Nephron progenitor cell (in vitro differentiated cells): ENCODE measurements around the gene IQGAP2.

ENCODE experiments used
- DNase-seq: peaks from one replicate; pipeline ENCODE4 v3.0.0; 2021
- H3K27ac Mint-ChIP-seq: 2 replicates; pipeline ENCODE4 v1.8.0; 2021; ENCODE audit warnings: mild to moderate bottlenecking, moderate library complexity, mixed read lengths
- H3K27me3 Mint-ChIP-seq: 2 replicates; pipeline ENCODE4 v1.8.0; 2021; ENCODE audit warnings: mild to moderate bottlenecking, low read depth, mixed read lengths; ENCODE audit not compliant: poor library complexity
- H3K36me3 Mint-ChIP-seq: 2 replicates; pipeline ENCODE4 v1.8.0; 2021; ENCODE audit warnings: low read depth, mixed read lengths
- H3K4me1 Mint-ChIP-seq: 2 replicates; pipeline ENCODE4 v1.8.0; 2021; ENCODE audit warnings: mixed read lengths
- H3K4me3 Mint-ChIP-seq: 2 replicates; pipeline ENCODE4 v1.8.0; 2021; ENCODE audit warnings: mild to moderate bottlenecking, moderate library complexity, mixed read lengths
- H3K9me3 Mint-ChIP-seq: 2 replicates; pipeline ENCODE4 v1.8.0; 2021; ENCODE audit warnings: mild to moderate bottlenecking, moderate library complexity, mixed read lengths
- TF ChIP-seq, protein P1 (sequence below): fragments of 200-600 bp; sonication (generic); IDR thresholded peaks from 2 replicates; pipeline ENCODE4 v1.5.0; 2021; ENCODE audit warnings: antibody characterized with exemption

IQGAP2 gene

DNA sequence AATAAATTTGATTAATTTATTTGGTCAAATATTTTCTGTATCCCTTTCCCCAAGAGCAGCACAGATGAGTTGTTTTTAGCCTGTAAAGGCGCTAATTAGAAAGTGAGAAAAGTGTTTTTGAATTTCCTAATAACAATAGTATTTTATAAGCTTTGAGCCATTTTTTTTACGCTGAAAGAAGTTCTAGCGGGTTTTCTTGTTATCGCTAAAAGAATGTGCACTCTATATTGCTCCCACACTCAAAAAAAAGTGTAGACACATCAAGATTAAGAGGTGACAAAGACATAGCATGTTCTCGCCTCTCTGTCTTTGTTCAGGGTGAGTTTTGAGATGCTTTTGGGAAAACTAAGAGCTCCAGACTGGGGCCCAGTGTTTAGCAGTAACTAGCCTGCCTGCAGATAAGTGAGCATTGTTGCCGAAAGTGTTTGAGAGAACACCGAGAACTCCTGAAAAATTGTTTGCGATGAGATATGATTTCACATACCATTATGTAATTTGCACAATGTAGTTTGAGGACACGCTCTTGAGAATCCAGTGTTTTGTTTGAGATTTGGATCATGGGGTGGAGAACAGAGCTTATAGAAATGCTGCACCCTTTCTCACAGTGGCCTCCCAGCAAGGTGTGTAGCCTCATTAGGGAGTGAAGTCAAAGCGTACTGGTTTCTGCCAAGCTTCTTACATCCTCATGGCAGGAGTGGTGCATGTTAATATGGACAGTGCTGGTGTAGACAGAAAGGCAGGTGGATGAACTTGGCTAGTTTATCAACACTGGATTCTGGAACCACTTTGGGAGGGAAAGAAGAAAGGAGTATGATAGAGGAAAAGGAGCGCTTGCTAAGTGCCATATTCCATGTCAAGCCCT lies 314.4 kb downstream of the IQGAP2 start:
- DNase-seq: no peak
- TF ChIP-seq, protein P1, sequence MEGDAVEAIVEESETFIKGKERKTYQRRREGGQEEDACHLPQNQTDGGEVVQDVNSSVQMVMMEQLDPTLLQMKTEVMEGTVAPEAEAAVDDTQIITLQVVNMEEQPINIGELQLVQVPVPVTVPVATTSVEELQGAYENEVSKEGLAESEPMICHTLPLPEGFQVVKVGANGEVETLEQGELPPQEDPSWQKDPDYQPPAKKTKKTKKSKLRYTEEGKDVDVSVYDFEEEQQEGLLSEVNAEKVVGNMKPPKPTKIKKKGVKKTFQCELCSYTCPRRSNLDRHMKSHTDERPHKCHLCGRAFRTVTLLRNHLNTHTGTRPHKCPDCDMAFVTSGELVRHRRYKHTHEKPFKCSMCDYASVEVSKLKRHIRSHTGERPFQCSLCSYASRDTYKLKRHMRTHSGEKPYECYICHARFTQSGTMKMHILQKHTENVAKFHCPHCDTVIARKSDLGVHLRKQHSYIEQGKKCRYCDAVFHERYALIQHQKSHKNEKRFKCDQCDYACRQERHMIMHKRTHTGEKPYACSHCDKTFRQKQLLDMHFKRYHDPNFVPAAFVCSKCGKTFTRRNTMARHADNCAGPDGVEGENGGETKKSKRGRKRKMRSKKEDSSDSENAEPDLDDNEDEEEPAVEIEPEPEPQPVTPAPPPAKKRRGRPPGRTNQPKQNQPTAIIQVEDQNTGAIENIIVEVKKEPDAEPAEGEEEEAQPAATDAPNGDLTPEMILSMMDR: no peak
- peaks cover 24% of the 10 kb centered on the region for H3K4me1 Mint-ChIP-seq
- H3K9me3 Mint-ChIP-seq: peaks cover 4% of the 10 kb centered on the region
- H3K36me3 Mint-ChIP-seq: peaks cover 9% of the 10 kb centered on the region
- H3K4me3 Mint-ChIP-seq: peak overlapping the region; percentile 94
- peaks cover 40% of the 10 kb centered on the region for H3K27me3 Mint-ChIP-seq
- H3K27ac Mint-ChIP-seq: no peak overlapping the region

DNA sequence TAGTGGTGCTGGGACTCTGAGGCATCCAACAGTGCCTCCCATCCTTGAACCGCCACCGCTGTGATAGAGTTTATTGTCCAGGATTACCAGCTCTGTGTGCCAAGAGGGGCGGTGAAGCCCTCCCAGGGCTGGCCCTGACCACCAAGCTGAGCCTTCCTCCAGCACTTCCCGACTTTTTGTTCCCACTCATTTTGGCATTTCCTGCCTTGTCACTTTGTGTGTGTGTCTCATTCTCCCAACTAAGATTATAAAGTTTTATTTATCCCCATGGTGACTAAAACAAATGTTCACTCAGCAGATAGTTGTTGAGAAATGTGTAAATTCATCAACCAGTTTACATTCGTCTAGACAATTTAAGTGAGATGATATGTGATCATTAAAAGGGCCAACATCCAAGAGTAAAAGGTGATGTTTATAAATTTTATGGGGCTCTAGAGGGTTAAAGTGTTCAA lies 315.3 kb downstream of the IQGAP2 start:
- Mint-ChIP-seq H3K27me3 (peaks cover 31% of the 10 kb centered on the region), H3K36me3 (peaks cover 14% of the 10 kb centered on the region), H3K9me3 (peaks cover 4% of the 10 kb centered on the region), H3K4me1 (peaks cover 24% of the 10 kb centered on the region), H3K27ac (no peak overlapping the region), H3K4me3 (peak overlapping the region; percentile 60)
- TF ChIP-seq, protein P1: no peak
- DNase-seq: no peak

DNA sequence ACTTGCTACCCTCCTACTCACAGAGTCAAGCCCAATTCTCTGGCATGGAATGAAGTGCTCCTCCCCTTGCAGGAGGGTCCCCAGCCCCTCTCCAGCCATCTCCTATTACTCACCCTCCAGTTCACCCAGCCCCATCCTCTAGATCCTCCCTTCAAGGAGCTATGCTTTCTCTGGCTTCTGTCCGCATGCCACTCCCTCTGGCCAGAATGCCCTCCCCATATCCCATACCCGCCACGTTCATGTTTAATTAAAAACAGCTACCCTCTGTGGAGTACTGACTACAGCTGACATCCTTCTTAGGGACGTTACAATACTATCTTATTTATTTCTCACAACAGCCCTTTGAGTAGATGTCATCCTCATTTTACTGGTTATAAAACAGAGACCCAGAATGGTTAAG lies 315.8 kb downstream of the IQGAP2 start:
- Mint-ChIP-seq H3K27ac (no peak overlapping the region), H3K4me3 (no peak overlapping the region), H3K27me3 (peaks cover 27% of the 10 kb centered on the region), H3K9me3 (peaks cover 4% of the 10 kb centered on the region), H3K4me1 (peaks cover 24% of the 10 kb centered on the region), H3K36me3 (peaks cover 19% of the 10 kb centered on the region)
- TF ChIP-seq, protein P1: no peak
- DNase-seq: no peak

DNA sequence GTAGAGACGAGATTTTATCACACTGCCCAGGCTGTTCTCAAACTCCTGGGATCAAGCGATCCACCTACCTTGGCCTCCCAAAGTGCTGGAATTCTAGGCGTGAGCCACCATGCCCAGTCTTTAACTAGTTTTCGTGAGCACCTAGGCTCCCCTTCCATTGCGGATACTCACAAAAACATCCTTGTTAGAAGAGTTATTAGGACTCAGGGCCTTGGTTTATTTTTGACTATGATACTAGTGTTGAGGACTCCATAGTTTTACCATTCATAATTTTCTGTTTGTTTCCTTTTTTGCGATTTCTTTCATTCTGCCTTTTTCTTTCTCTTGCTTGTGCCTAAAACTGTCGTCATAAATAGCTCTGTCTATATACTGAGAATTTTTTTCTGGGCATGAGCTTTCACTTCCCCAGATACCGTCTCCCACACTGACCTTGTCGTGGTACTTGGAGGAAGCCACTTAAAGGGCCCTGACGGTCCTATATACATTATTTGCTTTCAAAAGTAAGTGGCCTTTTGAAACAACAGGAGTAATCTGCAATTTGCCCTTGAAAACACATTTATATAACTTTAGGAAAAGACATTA lies 318.0 kb downstream of the IQGAP2 start:
- TF ChIP-seq, protein P1: no peak
- Mint-ChIP-seq H3K9me3 (peaks cover 13% of the 10 kb centered on the region), H3K4me3 (no peak overlapping the region), H3K27ac (no peak overlapping the region), H3K27me3 (peaks cover 8% of the 10 kb centered on the region), H3K4me1 (peaks cover 32% of the 10 kb centered on the region), H3K36me3 (peaks cover 38% of the 10 kb centered on the region)
- DNase-seq: no peak

DNA sequence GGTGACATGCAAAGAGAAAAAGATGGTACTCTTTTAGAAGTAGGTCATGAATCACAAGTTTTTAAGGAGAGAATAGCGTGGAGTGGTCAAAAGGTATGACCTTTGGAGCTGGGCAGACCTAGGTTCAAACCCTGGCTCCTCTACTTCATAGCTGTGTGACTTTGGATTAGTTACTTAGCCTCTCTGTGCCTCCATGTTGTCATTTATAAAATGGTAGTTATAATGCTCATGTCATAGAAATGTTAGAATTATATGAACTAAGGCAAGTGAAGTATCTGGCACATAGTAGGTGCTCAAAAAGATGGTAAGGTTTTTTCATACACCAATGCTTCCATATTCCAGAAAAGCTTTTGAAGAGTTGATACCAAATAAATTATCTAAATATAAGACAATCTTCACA lies 320.2 kb downstream of the IQGAP2 start:
- peaks cover 34% of the 10 kb centered on the region for H3K9me3 Mint-ChIP-seq
- no peak overlapping the region for H3K27ac Mint-ChIP-seq
- no peak for DNase-seq
- H3K27me3 Mint-ChIP-seq: no peaks in the 10 kb centered on the region
- no peak overlapping the region for H3K4me3 Mint-ChIP-seq
- peaks cover 57% of the 10 kb centered on the region for H3K36me3 Mint-ChIP-seq
- peaks cover 16% of the 10 kb centered on the region for H3K4me1 Mint-ChIP-seq
- TF ChIP-seq, protein P1: no peak
